ENCODE results near the gene ADAMTS16.

Gene ADAMTS16

GRCh38 chr5:5320062-5320805, 180.1 kb downstream of the ADAMTS16 start:
- no peak for DNase-seq

- no peak for DNase-seq
These were observed 181.0 kb downstream of the ADAMTS16 start for GRCh38 chr5:5321137-5321536.

- DNase-seq = no peak
These were observed 183.4 kb downstream of the ADAMTS16 start for GRCh38 chr5:5323551-5323950.

- DNase-seq = no peak
These were observed 186.1 kb downstream of the ADAMTS16 start for GRCh38 chr5:5326115-5326758.

- no peak for DNase-seq
These were observed 187.0 kb downstream of the ADAMTS16 start for GRCh38 chr5:5327126-5327525.

GRCh38 chr5:5330728-5331452, 190.8 kb downstream of the ADAMTS16 start:
- no peak for DNase-seq

- DNase-seq = no peak
These were observed 191.7 kb downstream of the ADAMTS16 start for GRCh38 chr5:5331848-5332247.

- no peak for DNase-seq
These were observed 192.2 kb downstream of the ADAMTS16 start for GRCh38 chr5:5332287-5332686.

GRCh38 chr5:5335107-5335506, 195.0 kb downstream of the ADAMTS16 start:
- no peak for DNase-seq

GRCh38 chr5:5335700-5336264, 195.7 kb downstream of the ADAMTS16 start:
- no peak for DNase-seq

- no peak for DNase-seq
These were observed 199.1 kb downstream of the ADAMTS16 start for GRCh38 chr5:5339257-5339656.

- DNase-seq = no peak
These were observed 200.1 kb downstream of the ADAMTS16 start for GRCh38 chr5:5340206-5340729.

GRCh38 chr5:5341531-5342292, 201.6 kb downstream of the ADAMTS16 start:
- DNase-seq = no peak

GRCh38 chr5:5342784-5343183, 202.7 kb downstream of the ADAMTS16 start:
- no peak for DNase-seq

- DNase-seq = no peak
These were observed 203.4 kb downstream of the ADAMTS16 start for GRCh38 chr5:5343568-5343967.

GRCh38 chr5:5344051-5344571, 204.0 kb downstream of the ADAMTS16 start:
- no peak for DNase-seq

- DNase-seq = no peak
These were observed 204.5 kb downstream of the ADAMTS16 start for GRCh38 chr5:5344606-5345005.

- no peak for DNase-seq
These were observed 207.3 kb downstream of the ADAMTS16 start for GRCh38 chr5:5347442-5347841.

- no peak for DNase-seq
These were observed 208.0 kb downstream of the ADAMTS16 start for GRCh38 chr5:5348135-5348534.

- DNase-seq = no peak
These were observed 208.4 kb downstream of the ADAMTS16 start for GRCh38 chr5:5348576-5348975.

- DNase-seq = no peak
These were observed 210.0 kb downstream of the ADAMTS16 start for GRCh38 chr5:5350101-5350500.

GRCh38 chr5:5351288-5351979, 211.3 kb downstream of the ADAMTS16 start:
- peak; percentile 46 for DNase-seq

Data from OCI-M1 (cell line).